Myocyte (in vitro differentiated cells): ENCODE data around the gene GNAZ. TPM values are rescaled to one million over a fixed set of nuclear protein-coding genes. Genes with fewer than 3 reads are reported as not detected.

ENCODE experiments used
- DNase-seq: peaks from one replicate; pipeline ENCODE4 v3.0.0-alpha.2; 2012; ENCODE audit warnings: low read depth
- total RNA-seq: library from RNA; depleted of rRNA; stranded (reverse); fragments of >200 nt; gene quantifications from 2 replicates; pipeline ENCODE4 v1.2.3, GENCODE V29; 2014

GNAZ gene
- total RNA-seq, 1 donor from 2014 or later, result 9.1 TPM

GRCh38 chr22:23117891-23118646, 47.8 kb downstream of the GNAZ start:
- no peak for DNase-seq

GRCh38 chr22:23118647-23119493, 48.6 kb downstream of the GNAZ start:
- no peak for DNase-seq

- no peak for DNase-seq
These were observed 49.4 kb downstream of the GNAZ start for GRCh38 chr22:23119494-23120414.

- no peak for DNase-seq
These were observed 50.1 kb downstream of the GNAZ start for GRCh38 chr22:23120415-23120899.

GRCh38 chr22:23121000-23121421, 50.7 kb downstream of the GNAZ start:
- DNase-seq, result no peak

- DNase-seq, result no peak
These were observed 51.1 kb downstream of the GNAZ start for GRCh38 chr22:23121424-23121823.

GRCh38 chr22:23122216-23122957, 52.1 kb downstream of the GNAZ start:
- no peak for DNase-seq

- DNase-seq, result no peak
These were observed 52.9 kb downstream of the GNAZ start for GRCh38 chr22:23122992-23123803.

- no peak for DNase-seq
These were observed 53.5 kb downstream of the GNAZ start for GRCh38 chr22:23123804-23124254.

- no peak for DNase-seq
These were observed 54.5 kb downstream of the GNAZ start for GRCh38 chr22:23124611-23125511.

- no peak for DNase-seq
These were observed 55.3 kb downstream of the GNAZ start for GRCh38 chr22:23125512-23126103.

- DNase-seq, result no peak
These were observed 56.1 kb downstream of the GNAZ start for GRCh38 chr22:23126165-23127054.

- no peak for DNase-seq
These were observed 56.9 kb downstream of the GNAZ start for GRCh38 chr22:23127055-23127756.

GRCh38 chr22:23127788-23128187, 57.5 kb downstream of the GNAZ start:
- DNase-seq, result no peak

GRCh38 chr22:23128269-23129108, 58.2 kb downstream of the GNAZ start:
- peak; percentile 91 for DNase-seq
